Stimulated activated naive CD4-positive, alpha-beta T cell (primary cell): ENCODE measurements around the gene CDK5R2.
A peak's percentile ranks its signal among the peaks of the same experiment; 100 is the strongest.

Experiments used
- DNase-seq, 6 experiments: peaks; one replicate each; lab custom pipeline; 2025; lab: John Stamatoyannopoulos, UW

CDK5R2 gene

DNA sequence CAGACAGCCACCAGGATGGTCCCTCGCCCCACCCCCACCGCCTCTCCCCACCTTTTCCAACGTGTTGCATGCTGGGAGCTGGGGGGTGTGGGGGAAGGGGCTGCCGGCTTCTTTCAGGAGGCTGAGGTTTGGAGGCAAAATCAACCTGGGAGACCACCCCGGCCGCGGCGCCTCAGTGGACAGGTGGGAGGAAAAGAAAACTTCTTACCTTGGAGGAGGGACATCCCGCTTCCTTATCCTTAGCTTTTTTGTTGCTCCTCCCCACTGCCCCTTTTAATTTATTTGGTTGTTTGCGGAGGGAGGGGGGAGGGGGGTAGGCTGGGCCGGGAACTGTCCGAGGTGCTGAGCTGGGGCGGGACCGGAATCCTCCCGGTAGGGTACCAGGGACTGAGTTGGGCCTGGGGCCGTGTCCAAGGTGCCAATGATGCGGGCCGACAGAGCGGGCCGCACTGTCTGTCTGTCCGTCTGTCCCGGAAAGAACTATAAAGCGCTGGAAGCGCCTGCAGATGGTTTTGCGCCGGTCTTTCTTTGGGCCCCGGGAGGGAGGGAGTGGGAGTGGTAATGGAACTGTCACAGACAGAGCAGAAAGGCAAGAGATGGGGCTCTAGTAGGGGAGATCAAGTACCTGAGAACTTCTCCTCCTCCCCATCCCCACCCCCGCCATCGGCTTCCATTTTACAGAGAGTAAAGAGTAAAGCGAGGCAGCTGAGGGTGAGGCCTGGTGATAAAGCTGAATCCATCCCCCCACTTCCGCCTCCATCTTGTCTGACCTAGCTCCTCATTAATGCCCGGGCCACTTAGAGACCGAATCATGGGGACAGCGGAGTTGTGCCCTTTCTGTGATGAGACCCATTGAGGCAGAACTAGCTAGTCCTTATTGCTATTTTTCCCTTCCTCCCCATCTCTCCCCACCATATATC lies 2.4 kb downstream of the CDK5R2 start:
- peak in 1 of 6 experiments; percentile 10 for DNase-seq

DNA sequence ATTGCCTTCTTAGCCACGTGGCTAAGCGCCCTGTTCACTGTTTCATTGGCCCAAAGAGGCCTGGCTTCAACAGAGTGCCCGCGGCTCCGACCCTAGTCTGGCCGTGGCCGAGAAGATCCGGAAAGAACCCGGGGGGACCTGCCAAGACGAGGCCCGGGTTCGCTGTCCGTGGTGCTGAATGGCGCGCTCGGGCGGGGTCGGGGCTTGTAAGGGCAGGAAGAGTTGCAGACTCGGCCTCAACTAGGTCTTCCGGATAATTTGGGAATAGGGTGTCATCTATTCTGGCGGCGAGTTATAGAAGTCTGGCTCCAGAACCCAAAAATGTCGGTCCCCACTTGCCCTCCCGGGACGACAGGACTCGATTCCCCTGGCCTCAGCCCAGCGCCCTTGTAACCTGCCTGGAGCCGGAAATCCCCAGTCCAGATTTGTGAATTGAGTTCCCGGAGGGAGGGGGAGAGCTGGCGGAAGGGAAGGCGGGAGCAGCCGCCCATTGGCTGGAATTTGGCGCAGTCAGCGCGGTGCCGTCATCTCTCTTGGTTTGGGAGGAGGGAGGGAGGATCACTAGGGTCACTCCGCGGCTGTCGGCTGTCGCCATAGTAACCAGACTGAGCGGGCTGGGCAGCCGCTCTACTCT lies 3.5 kb downstream of the CDK5R2 start:
- peak; percentile 8 to 65 (median 47) for DNase-seq

DNA sequence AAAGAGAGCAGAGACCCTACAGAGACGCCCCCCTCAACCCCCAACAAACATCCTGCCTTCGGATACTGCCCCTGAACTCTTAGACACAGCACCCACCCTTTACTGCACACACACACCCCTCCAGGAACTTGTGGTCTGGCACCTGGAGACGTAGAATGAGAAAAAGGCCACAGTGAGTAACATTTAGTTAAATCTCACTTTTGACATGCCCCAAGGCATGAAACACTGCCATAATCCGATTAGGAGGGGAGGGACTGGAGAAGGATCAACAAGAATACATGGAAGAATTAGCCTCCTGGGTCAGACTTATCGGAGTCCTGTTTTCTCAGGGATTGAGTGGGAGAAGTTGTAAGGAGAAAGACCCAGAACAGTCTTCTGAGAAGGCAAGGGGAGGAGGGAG lies 4.1 kb downstream of the CDK5R2 start:
- no peak for DNase-seq

- DNase-seq = no peak
Measured at GRCh38 chr2:218964041-218964771, 4.7 kb downstream of the CDK5R2 start.

GRCh38 chr2:218970894-218971293 lies 11.4 kb downstream of the CDK5R2 start:
- no peak for DNase-seq

GRCh38 chr2:218975060-218975777 lies 15.8 kb downstream of the CDK5R2 start:
- no peak for DNase-seq

GRCh38 chr2:218979846-218980734 lies 20.6 kb downstream of the CDK5R2 start:
- peak; percentile 64 to 85 (median 75) for DNase-seq

DNA sequence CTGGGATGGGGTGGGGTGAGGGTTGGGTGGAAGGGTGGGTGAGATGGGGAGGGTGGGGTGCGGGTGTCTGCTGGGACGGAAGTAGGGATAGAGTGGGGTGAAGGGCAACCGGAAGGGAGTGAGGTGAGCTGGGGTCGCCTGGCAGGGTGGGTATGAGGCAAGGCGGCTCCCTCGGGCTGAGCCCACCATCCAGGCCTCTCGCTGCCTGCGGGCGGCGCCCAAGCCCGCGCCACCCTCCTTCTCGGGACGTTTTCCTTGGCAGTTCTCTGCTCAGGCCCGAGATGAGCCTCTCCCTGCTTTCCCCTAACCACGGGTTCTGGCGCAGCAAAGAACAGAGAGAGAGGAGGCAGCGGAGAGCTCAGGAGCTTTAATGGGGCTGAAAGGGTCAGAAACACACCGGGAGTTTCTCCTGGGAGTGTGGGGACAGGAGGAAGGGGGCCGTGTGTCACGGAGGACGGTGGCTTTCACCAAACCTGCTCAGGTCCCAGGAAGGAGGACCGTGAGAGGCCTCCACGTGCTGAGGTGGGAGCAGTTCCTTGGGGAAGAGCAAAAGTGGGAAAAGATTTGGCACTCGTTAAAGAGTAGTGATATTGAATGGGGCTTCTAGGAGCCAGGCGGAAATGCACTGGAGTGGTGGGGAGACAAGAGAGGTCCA lies 21.4 kb downstream of the CDK5R2 start:
- DNase-seq = no peak

DNA sequence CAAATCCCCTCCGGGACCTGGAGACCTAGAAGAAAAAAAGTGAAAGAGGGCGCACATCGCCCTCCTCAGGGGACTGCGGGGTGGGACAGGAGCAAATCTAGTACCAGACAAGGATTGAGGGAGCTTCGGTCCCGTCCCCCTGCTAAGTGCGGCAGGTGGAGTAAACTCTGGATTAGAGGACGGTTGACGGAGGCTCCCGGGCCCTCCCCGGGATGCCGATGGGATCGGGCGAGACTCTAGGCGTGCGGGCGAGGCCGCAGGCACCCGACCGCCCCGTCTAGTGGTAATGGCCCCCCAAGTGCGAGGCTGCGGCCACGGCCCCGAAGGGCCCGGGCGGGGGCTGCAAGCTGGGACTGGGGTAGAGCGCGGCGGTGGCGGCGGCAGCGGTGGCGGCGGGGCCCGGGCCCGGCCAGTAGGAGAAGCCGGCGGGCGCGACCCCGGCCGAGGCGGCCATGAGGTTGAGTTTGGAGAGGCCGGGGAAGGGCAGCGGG lies 22.0 kb downstream of the CDK5R2 start:
- no peak for DNase-seq

DNA sequence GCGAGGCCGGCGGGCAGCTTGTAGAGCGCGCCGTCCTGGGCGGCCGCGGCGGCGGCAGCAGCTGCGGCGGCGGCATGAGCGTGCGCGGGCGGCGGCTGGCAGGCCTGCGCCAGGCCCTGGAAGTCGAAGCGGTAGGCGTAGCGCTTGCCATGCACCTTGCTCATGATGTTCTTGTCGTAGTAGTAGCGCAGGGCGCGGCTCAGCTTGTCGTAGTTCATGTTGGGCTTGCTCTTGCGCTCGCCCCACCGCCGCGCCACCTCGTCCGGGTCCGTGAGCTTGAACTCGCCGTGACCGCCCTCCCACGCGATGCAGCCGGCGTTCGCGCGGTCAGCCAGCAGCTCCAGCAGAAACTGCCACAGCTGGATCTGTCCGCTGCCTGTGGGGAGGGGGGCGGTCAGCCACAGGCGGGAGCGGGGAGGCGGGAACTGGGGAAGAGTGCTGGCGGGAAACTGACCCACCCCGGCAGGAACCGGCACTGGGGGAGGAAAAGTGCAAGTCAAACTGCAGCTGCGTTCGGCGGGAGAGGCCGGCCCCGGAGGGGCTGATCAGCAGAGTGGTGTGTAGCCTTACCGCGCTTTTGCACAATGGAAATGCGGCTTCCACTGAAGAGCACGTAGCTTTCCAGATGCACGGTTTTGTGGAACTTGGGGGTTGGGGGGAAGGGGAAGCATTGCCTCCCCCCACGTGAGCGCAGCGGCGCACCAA lies 22.6 kb downstream of the CDK5R2 start:
- DNase-seq = peak in 2 of 6 experiments; percentile 15 to 33

DNA sequence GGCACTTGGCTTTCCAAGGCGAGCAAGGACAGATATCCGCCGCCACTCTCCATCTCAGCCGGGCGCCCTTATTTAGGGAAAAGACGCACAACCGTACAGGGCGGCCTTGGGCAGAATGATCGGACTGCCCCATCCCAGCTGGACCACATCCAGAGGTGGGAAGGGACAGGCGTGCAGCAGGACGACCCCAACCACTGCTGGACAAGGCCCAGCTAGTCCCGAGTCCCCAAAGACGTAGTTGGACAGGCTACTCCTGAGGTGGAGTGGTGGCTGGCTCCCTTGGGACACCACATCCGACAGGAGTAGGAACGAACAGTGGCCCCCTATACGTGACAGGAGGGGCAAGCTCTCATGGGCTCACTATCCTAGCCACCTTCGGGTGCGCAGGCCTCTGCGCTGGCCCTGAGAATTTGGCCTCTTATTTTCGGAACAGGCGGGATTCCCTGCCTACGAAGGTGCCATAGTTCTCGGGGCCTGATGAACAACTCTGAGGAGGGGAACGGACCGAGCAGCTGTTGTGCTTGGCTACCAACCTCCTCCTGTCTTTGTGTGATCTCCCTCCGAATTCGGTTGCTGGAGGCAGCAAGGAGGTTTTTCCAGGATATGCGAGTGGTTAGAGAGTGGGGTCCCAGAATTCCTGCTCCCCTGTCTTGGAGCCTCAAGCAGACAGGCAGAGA lies 23.3 kb downstream of the CDK5R2 start:
- no peak for DNase-seq

GRCh38 chr2:218983263-218983933 lies 23.9 kb downstream of the CDK5R2 start:
- DNase-seq = no peak

DNA sequence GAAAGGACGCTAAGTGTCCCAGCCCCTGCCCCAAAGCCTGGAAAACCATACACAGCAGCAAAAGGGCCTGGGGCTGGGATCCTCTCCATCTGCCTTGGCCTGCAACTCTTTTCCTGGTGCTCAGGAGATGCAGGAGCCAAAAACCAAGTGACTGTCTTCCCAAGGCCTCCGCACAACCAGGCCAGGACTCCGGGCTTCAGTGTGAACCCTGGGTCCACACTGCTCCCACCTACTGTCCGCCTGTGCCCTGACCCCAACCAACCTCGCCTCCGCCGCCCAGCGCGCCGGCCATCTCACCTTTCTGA lies 24.4 kb downstream of the CDK5R2 start:
- DNase-seq = no peak

- no peak for DNase-seq
Measured at GRCh38 chr2:218984239-218985020, 25.0 kb downstream of the CDK5R2 start.

DNA sequence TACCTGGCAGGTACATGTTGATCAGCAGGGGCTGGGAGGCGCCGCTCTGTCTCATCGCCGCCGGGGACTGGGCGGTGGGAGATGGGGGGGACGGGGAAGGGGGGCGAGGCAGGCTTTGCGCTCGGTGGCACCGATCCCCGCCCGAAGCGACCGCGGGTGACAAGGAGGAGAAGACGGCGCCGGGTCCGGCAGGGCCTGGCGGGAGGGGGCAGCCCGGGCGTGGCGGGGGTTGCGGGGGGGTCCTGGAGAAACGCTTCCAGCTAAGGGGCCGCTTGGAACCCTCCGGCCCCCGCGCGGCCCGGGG lies 25.5 kb downstream of the CDK5R2 start, which contains the start of gene FEV:
Gene FEV (minus strand): TSS at position 164 of the 304 bp plus-strand sequence. CDS start 109 bp downstream, at position 55.
- no peak for DNase-seq

DNA sequence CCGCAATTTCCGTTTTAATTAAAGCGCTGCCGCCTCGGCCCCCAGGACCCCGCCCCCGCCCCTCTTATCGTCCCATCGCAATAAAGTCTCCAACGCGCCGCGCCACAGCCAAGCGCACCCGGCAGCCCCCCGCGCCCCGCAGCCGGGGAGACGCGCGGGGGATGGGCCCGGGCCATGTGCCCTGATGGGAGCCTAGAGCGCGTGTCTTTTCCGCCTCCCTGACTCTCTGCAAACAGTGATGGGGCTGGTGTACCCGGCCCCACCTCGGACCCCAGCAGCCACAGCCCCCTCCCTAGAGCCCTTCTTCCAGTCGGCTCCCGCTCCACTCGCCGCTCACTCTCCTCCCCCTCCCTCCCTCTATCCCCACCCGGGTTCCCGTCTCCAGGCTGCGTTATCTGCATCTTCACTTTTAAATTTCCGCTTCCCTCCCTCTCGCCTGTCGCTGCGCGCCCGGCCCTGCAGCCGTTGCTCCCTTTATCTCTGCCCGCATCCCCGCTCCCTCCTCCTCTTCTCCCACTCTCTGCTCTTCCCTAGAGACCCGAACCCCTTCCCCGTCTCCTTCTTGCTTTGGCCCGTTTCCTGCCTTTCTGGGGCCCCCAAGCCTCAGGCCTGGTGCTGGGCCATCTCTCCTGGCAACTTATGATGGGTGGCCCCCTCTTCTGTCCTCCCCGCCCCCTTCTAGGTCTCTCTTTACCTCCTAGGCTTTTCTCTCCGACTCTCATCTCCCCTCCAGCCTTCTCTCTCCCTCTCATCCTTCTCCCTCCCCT lies 26.0 kb downstream of the CDK5R2 start:
- DNase-seq = no peak

DNA sequence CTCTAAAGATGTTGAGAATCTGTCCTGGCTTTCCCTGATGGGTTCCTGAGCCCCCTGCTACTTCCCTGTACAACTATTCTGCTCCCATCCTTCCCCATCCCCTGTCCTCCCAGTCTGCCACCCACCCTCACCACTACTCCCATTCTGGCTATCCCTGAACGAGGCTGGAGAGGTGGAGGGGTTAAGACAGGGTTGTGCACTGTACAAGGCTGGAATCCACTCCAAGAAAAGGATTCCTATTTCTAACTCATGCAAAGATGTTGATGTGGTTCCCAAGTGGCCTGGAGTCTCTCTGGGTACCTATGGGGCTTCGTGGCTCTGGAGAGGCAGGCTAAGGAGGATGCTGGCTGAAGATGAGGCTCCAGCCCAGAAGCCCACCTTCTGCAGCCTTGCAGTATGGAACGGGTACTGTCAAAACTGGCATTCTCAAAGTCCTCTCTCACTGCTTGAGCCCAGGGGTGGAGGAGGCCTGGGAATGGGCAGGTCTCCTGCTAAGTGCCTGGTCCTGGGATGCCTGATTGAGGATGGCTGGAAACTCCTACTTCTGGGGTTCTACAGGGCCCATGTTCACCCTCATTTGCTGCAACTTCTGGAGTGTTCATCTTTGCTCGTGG lies 26.8 kb downstream of the CDK5R2 start:
- DNase-seq = no peak
